Hematopoietic multipotent progenitor cell treated with erythropoietin and hydrocortisone succinate and interleukin-3 and kit ligand, for 8 days (in vitro differentiated cells): ENCODE data around the gene MUC20.
"Not testable (repeated sequence)": the region's sequence is repeated elsewhere in the genome, so short reads cannot be mapped to it uniquely, and the experiment has no call there.

Experiments
- DNase-seq: peaks from one replicate; pipeline ENCODE4 v3.0.0-alpha.2; 2015

MUC20 gene, protein sequence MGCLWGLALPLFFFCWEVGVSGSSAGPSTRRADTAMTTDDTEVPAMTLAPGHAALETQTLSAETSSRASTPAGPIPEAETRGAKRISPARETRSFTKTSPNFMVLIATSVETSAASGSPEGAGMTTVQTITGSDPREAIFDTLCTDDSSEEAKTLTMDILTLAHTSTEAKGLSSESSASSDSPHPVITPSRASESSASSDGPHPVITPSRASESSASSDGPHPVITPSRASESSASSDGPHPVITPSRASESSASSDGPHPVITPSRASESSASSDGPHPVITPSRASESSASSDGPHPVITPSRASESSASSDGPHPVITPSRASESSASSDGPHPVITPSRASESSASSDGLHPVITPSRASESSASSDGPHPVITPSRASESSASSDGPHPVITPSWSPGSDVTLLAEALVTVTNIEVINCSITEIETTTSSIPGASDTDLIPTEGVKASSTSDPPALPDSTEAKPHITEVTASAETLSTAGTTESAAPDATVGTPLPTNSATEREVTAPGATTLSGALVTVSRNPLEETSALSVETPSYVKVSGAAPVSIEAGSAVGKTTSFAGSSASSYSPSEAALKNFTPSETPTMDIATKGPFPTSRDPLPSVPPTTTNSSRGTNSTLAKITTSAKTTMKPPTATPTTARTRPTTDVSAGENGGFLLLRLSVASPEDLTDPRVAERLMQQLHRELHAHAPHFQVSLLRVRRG

GRCh38 chr3:195720831-195721506, at the start of gene MUC20:
Gene MUC20, plus strand, starts transcription at chr3:195720978. Its CDS starts 30 bp downstream, at chr3:195721008.
- not testable (repeated sequence) for DNase-seq

DNA sequence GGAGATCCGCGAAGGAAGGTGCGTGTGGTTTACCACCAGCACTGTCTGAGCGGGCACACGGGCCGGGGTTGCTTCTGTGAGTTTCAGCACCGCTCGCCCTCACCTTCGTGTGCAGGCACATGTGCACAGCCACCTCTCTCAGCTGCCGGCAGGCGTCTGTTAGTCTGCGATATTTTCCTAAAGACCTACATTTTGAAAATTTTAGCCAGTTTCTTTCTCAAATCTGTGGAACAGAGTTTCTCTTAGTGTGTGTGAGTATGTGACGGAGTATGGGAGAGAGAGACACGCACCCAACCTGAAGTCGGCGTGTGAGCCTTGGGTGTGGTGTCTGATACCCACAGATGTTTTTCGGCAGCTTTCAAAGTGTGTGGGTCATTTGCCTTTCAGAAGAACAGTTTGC, 49.5 kb upstream of the MUC20 start:
- DNase-seq: not testable (repeated sequence)

GRCh38 chr3:195673711-195674110, 47.1 kb upstream of the MUC20 start:
- DNase-seq: not testable (repeated sequence)

DNA sequence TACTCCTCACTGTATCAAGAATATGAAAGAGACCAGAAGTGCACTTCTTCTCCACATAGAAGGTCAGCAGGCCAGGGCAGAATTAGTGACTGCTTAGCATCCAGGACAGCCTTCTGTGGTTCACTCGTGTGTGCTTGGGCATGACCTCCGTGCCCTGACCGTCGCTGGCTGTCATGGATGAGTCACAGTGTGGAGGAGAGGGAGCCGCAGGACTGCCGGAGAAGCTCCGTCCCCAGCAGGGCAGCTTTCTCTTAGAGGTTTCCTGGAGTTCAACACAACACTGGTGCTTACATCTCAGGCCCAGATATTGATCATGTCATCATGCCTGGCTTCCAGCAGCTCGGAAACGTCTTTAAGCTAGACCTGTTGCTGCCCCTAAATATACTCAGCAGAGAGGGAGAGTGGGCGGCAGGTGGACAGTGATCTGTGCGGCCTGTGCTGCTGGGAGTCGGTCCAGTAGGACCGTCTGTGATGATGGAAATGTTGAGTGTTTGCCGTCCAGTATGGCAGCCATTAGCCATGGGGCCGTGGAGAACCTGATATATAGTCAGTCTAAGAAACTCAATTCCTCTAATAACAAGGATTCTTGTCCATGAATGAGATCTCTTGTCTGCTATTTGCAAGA, 42.3 kb upstream of the MUC20 start:
- not testable (repeated sequence) for DNase-seq

- not testable (repeated sequence) for DNase-seq
Observed at GRCh38 chr3:195680690-195681089, 40.1 kb upstream of the MUC20 start.

DNA sequence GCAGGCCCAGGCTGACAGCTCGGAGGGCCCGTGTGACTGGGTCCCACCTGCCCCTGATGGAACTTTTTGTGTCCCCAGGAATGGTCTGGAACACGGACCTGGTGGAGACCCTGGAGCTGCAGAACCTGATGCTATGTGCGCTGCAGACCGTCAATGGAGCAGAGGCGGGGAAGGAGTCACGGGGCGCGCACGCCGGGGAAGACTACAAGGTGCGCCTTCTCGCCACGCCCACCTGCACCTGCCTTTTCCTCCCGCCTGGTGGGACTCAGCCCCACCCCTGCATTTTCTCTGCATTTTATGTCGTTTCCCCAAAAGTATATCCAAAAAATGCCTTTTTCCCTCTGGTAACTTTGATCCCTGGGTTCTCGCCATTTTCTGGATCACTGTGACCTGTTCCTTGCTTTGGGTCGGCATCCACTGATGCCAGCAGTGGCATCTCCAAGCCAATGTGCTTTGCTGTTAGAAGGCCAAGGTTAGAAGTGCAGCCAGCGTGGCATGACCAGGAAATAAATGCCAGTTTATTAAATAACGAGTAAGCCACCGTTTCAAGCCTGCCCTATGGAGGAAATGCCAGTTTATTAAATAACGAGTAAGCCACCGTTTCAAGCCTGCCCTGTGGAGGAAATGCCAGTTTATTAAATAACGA, 39.2 kb upstream of the MUC20 start:
- DNase-seq: not testable (repeated sequence)

- DNase-seq: not testable (repeated sequence)
Observed at GRCh38 chr3:195682104-195682742, 38.6 kb upstream of the MUC20 start.

DNA sequence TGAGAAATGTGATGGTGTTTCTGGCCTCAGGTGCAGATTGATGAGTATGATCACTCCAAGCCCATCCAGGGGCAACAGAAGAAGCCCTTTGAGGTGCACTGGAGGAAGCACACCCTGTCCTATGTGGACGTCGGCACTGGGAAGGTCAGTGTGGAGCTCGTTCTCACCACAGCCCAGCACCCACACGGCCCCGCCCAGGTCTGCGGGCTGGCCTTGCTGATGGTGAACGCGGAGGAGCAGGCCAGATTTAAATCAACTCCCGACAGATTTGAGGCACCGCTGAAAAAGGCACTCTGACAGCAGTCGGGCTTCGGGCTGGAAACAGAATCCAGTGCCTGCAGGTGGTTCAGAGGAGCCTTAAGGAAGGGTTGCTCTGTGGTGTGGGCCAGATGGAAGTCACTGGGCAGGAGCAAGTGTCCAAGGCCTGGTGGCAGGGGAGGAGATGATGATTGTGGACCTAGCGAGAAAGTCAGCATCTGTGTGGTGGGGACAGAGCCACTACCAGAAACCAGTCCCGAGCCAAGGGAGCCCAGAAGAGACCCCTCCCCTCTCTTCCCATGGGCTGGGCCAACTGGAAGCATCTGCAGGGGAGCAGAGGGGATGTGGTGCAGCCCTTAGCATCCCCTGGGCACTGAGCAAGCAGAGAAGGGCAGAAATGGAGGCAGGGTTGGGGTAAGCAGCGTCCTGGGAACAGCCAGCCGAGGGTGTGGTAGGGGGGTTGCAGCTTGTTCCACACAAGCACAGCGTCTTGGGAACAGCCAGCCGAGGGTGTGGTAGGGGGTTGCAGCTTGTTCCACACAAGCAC, 36.9 kb upstream of the MUC20 start:
- DNase-seq: peak; percentile 0

GRCh38 chr3:195684527-195685257, 36.1 kb upstream of the MUC20 start:
- not testable (repeated sequence) for DNase-seq

DNA sequence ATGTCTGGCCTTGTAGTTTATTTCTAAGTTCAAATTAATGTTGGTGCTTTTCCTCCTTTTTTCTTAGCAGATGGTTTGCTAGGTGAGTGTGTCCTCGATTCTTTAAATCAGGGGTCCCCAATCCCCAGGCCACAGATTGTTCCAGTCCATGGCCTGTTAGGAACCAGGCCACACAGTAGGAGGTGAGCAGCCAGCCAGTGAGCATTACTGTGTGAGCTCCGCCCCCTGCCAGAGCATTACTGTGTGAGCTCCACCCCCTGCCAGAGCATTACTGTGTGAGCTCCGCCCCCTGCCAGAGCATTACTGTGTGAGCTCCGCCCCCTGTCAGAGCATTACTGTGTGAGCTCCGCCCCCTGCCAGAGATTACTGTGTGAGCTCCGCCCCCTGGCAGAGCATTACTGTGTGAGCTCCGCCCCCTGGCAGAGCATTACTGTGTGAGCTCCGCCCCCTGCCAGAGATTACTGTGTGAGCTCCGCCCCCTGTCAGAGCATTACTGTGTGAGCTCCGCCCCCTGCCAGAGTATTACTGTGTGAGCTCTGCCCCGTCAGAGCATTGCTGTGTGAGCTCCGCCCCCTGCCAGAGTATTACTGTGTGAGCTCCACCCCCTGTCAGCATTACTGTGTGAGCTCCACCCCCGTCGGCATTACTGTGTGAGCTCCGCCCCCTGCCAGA, 34.1 kb upstream of the MUC20 start:
- not testable (repeated sequence) for DNase-seq

GRCh38 chr3:195687209-195687760, 33.5 kb upstream of the MUC20 start:
- peak; percentile 91 for DNase-seq

DNA sequence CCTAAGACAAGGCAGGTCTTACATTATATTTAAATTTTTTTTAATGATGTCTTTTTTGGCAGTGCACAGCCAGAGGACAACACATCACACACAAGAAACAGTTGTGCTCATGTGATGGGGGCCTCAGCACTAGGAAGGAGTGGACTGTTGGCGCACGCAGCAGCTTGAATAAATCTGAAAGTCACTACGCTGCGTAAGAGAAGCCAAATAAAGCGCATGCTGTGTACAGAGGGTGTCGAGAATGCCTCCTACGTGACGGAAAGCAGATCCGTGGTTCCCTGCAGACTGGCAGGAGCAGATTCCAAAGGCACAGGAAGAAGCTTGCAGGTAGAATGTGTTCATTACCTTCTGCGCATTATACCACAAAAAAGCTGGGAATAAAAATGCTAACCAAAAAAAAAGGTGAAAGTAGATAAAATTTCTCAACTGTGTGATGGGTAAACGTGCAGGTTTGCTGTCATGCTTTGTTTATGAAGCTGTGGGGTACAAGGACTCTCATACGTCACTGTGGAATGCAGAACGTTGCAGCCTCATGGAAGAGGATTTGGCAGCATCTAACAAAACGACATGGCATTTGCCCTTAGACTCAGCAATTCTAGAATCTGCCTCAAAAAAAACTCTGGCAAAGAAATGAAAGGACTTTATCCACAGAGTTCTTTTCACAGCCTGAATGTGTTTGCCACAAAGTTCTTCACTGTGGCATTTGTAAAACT, 32.2 kb upstream of the MUC20 start:
- not testable (repeated sequence) for DNase-seq

- not testable (repeated sequence) for DNase-seq
Observed at GRCh38 chr3:195689184-195690070, 31.4 kb upstream of the MUC20 start.

DNA sequence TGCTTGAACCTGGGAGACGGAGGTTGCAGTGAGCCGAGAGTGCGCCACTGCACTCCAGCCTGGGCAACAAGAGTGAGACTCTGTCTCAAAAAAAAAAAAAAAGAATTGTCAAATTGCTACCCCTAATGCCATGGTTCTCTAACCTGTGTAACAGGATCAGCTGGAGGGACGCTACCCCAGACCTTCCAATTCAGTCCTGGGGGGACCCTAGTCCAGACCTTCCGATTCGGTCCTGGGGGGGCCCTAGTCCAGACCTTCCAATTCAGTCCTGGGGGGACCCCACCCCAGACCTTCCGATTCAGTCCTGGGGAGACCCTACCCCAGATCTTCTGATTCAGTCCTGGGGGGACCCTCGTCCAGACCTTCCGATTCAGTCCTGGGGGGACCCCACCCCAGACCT, 29.8 kb upstream of the MUC20 start:
- DNase-seq: no peak

- peak; percentile 1 for DNase-seq
Observed at GRCh38 chr3:195691596-195692353, 29.0 kb upstream of the MUC20 start.

DNA sequence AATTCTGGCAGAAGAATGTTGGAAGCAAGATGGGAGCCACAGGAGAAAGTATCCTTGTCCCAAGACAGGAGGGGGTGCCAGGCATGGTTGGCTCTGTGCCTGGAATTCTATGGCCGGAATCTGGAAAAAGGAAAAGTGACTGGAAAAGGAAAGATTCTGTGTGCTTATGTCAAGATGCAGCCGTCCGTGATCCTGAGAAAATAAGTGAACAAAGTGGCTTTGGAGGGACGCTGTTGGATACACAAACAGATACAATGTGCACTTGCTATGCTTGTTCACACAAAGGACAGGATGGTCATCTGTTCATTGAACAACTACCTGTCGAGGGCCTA, 28.5 kb upstream of the MUC20 start:
- DNase-seq: no peak
